Stimulated activated CD4-positive, alpha-beta T cell treated with anti-CD3 and anti-CD28 coated beads, Interleukin-15, amount 100 ng/mL, for 1 hour (primary cell): Measurements from ENCODE around the gene DPEP2.
"Not testable (repeated sequence)": the region's sequence is repeated elsewhere in the genome, so short reads cannot be mapped to it uniquely, and the experiment has no call there.

ENCODE experiments used
- DNase-seq, 2 donors: peaks; one replicate each; pipeline ENCODE4 v3.0.0-alpha.2; 2020; ENCODE audit warnings: low read depth in 1 of 2, low spot score in 1 of 2

Gene DPEP2

GRCh38 chr16:68009157-68009735, 10.0 kb upstream of the DPEP2 start:
- no peak for DNase-seq

GRCh38 chr16:68005786-68006286, 6.6 kb upstream of the DPEP2 start:
- no peak for DNase-seq

GRCh38 chr16:68005211-68005610, 5.9 kb upstream of the DPEP2 start:
- DNase-seq: no peak

GRCh38 chr16:68003031-68003430, 3.7 kb upstream of the DPEP2 start:
- no peak for DNase-seq

GRCh38 chr16:68000450-68000849, 1.2 kb upstream of the DPEP2 start:
- no peak for DNase-seq

GRCh38 chr16:67999985-68000384, 701 bp upstream of the DPEP2 start:
- DNase-seq: no peak

GRCh38 chr16:67998231-67998778, 979 bp downstream of the DPEP2 start:
- DNase-seq: not testable (repeated sequence)

GRCh38 chr16:67996666-67997065, 2.6 kb downstream of the DPEP2 start:
- no peak for DNase-seq

GRCh38 chr16:67995423-67995822, 3.9 kb downstream of the DPEP2 start:
- DNase-seq: no peak

GRCh38 chr16:67994040-67994408, 5.3 kb downstream of the DPEP2 start:
- DNase-seq: not testable (repeated sequence)

GRCh38 chr16:67993207-67994039, 5.9 kb downstream of the DPEP2 start:
- DNase-seq: peak; percentile 66 to 77

- no peak for DNase-seq
Observed at GRCh38 chr16:67992661-67993206, 6.5 kb downstream of the DPEP2 start.

GRCh38 chr16:67990018-67990386, 9.3 kb downstream of the DPEP2 start:
- no peak for DNase-seq

- no peak for DNase-seq
Observed at GRCh38 chr16:67989322-67990017, 9.8 kb downstream of the DPEP2 start.

- no peak for DNase-seq
Observed at GRCh38 chr16:67988675-67989074, 10.6 kb downstream of the DPEP2 start.

GRCh38 chr16:67987460-67988160, 11.7 kb downstream of the DPEP2 start:
- no peak for DNase-seq

GRCh38 chr16:67986949-67987348, 12.3 kb downstream of the DPEP2 start:
- DNase-seq: no peak

GRCh38 chr16:67982011-67982696, 17.1 kb downstream of the DPEP2 start:
- DNase-seq: no peak

- DNase-seq: no peak
Observed at GRCh38 chr16:67979955-67980678, 19.2 kb downstream of the DPEP2 start, which contains the start of gene DPEP3. DPEP3 (minus strand) TSS chr16:67980499; CDS start chr16:67980380, 119 bp downstream.
